DND-41 (cell line): ENCODE measurements around the gene MON1B.

Experiments used
- ATAC-seq: fragments of 200-7000 bp; cut with Tn5 transposase; 3 replicates; pipeline ENCODE4 v1.9.1; 2021; ENCODE audit warnings: low read depth; ENCODE audit not compliant: insufficient read depth
- DNase-seq: peaks from one replicate; pipeline ENCODE4 v3.0.0-alpha.2; 2020
- H2AFZ ChIP-seq: 2 replicates; pipeline ENCODE4 v1.6.0; 2012; ENCODE audit warnings: low read depth, low read length
- H3K27ac ChIP-seq: 2 replicates; pipeline ENCODE4 v1.5.1; 2012; ENCODE audit warnings: low read length, inconsistent platforms
- H3K27me3 ChIP-seq: fragments of 200-600 bp; sonication (generic); 2 replicates; pipeline ENCODE4 v1.6.0; 2012; ENCODE audit warnings: low read length, mild to moderate bottlenecking, inconsistent platforms; ENCODE audit not compliant: insufficient read depth, poor library complexity
- H3K36me3 ChIP-seq: 2 replicates; pipeline ENCODE4 v1.5.1; 2012; ENCODE audit warnings: low read length, inconsistent platforms; ENCODE audit not compliant: insufficient read depth
- H3K4me1 ChIP-seq: 2 replicates; pipeline ENCODE4 v1.5.1; 2012; ENCODE audit warnings: mild to moderate bottlenecking, low read length; ENCODE audit not compliant: insufficient read depth
- H3K4me2 ChIP-seq: 2 replicates; pipeline ENCODE4 v1.6.0; 2012; ENCODE audit warnings: mild to moderate bottlenecking, moderate library complexity, low read length, inconsistent platforms; ENCODE audit not compliant: insufficient read depth
- H3K4me3 ChIP-seq, 2 experiments: fragments of 200-600 bp in 1 of 2; shearing (Covaris generic) in 1 of 2; 2 replicates each; pipeline ENCODE4 v1.5.1; 2012 to 2016; ENCODE audit warnings: inconsistent platforms in 2 of 2, low read length in 2 of 2, mild to moderate bottlenecking in 2 of 2, low read depth in 1 of 2, moderate library complexity in 1 of 2
- H3K79me2 ChIP-seq: 2 replicates; pipeline ENCODE4 v1.6.0; 2012; ENCODE audit warnings: low read length, inconsistent platforms; ENCODE audit not compliant: insufficient read depth
- H3K9ac ChIP-seq: 2 replicates; pipeline ENCODE4 v1.6.0; 2012; ENCODE audit warnings: low read depth, mild to moderate bottlenecking, inconsistent platforms, low read length, moderate library complexity
- H3K9me3 ChIP-seq: 2 replicates; pipeline ENCODE4 v1.5.1; 2012; ENCODE audit warnings: low read length, moderate library complexity, mild to moderate bottlenecking, inconsistent platforms; ENCODE audit not compliant: insufficient read depth, severe bottlenecking
- H4K20me1 ChIP-seq: 2 replicates; pipeline ENCODE4 v1.6.0; 2012; ENCODE audit warnings: low read length; ENCODE audit not compliant: insufficient read depth
- EZH2 ChIP-seq: IDR thresholded peaks from 3 replicates; pipeline ENCODE4 v1.6.1; 2012; ENCODE audit warnings: borderline replicate concordance, low read depth, mild to moderate bottlenecking, moderate library complexity, low read length, inconsistent platforms; ENCODE audit not compliant: severe bottlenecking
- TF ChIP-seq, protein P1 (sequence below): IDR thresholded peaks from 2 replicates; pipeline ENCODE4 v1.5.1; 2012; ENCODE audit warnings: borderline replicate concordance, low read length, moderate library complexity, mild to moderate bottlenecking; ENCODE audit not compliant: poor library complexity, severe bottlenecking; ENCODE audit errors: extremely low read depth

The MON1B gene

DNA sequence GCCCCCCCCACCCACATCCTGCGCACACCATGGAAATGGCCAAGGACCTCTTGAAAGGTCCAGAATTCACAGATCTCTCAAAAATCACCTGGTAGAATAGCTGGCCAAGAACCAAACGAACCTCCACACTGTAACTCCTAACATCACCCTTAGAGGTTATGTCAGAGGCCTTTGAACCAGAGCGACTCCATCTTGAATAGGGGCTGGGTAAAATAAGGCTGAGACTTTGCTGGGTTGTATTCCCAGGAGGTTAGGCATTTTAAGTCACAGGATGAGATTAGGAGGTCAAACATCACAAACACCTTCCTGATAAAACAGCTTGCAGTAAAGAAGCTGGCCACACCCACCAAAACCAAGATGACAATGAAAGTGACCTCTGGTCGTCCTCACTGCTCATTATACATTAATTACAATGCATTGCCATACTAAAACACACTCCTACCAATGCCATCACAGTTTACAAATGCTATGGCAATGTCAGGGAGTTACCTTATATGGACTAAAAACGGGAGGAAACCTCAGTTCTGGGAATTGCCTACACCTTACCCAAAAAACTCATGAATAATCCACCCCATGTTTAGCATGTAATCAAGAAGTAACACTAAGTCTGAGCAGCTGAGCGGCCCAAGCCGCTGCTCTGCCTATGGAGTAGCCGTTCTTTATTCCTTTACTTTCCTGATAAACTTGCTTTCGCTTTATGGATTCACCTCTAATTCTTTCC, 43.0 kb downstream of the MON1B start:
- Histone ChIP-seq H3K9ac (no peak overlapping the region), H3K27ac (no peak overlapping the region), H3K79me2 (no peaks in the 10 kb centered on the region), H3K4me3 (no peak overlapping the region), H3K27me3 (no peaks in the 10 kb centered on the region), H2AFZ (no peak overlapping the region), H3K9me3 (no peaks in the 10 kb centered on the region), H4K20me1 (no peaks in the 10 kb centered on the region), H3K4me1 (peaks cover 3% of the 10 kb centered on the region; the same call in 1 of the 2 replicates), H3K36me3 (no peaks in the 10 kb centered on the region), H3K4me2 (no peak overlapping the region)
- DNase-seq (no peak), ATAC-seq (no peak)
- TF ChIP-seq, protein P1, sequence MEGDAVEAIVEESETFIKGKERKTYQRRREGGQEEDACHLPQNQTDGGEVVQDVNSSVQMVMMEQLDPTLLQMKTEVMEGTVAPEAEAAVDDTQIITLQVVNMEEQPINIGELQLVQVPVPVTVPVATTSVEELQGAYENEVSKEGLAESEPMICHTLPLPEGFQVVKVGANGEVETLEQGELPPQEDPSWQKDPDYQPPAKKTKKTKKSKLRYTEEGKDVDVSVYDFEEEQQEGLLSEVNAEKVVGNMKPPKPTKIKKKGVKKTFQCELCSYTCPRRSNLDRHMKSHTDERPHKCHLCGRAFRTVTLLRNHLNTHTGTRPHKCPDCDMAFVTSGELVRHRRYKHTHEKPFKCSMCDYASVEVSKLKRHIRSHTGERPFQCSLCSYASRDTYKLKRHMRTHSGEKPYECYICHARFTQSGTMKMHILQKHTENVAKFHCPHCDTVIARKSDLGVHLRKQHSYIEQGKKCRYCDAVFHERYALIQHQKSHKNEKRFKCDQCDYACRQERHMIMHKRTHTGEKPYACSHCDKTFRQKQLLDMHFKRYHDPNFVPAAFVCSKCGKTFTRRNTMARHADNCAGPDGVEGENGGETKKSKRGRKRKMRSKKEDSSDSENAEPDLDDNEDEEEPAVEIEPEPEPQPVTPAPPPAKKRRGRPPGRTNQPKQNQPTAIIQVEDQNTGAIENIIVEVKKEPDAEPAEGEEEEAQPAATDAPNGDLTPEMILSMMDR, result no peak
- no peak for TF ChIP-seq EZH2

- H3K4me3 ChIP-seq, result no peak overlapping the region
- H3K79me2 ChIP-seq, result no peaks in the 10 kb centered on the region
- no peak overlapping the region for H3K9ac ChIP-seq
- H3K27me3 ChIP-seq, result no peaks in the 10 kb centered on the region
- TF ChIP-seq, protein P1, result no peak
- no peak for TF ChIP-seq EZH2
- DNase-seq (no peak), ATAC-seq (no peak)
- no peak overlapping the region for H3K4me2 ChIP-seq
- no peak overlapping the region for H2AFZ ChIP-seq
- no peaks in the 10 kb centered on the region for H3K9me3 ChIP-seq
- H3K27ac ChIP-seq, result no peak overlapping the region
- no peaks in the 10 kb centered on the region for H4K20me1 ChIP-seq
- peaks cover 3% of the 10 kb centered on the region; the same call in 1 of the 2 replicates for H3K4me1 ChIP-seq
- H3K36me3 ChIP-seq, result no peaks in the 10 kb centered on the region
These were observed 43.6 kb downstream of the MON1B start for GRCh38 chr16:77234611-77235010.

DNA sequence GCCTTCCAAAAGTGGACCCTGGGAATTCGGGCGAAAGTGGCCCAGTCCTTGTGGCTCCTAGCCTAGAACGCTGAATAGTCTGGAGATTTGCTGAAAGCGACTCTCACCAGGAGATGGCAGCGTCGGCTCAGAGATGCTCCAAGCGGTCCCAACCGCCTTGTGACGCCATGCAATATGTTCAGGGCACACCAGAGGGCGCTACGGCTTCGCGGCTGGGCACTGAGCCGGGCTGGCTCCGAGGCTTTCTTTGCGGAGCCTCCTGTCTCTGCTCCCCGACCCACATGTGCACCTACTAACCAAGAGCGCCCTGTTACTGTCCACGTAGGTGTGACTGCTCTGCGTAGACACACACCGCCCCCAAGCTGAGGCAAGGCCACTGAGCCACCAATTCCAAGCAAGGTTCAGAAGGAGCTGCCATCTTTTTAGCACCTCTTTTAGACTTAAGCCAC, 45.1 kb downstream of the MON1B start:
- Histone ChIP-seq H3K27me3 (no peaks in the 10 kb centered on the region), H3K9me3 (no peaks in the 10 kb centered on the region), H3K4me3 (no peak overlapping the region), H4K20me1 (no peaks in the 10 kb centered on the region), H3K4me1 (peaks cover 3% of the 10 kb centered on the region; the same call in 1 of the 2 replicates), H3K79me2 (no peaks in the 10 kb centered on the region), H3K36me3 (no peaks in the 10 kb centered on the region), H3K27ac (no peak overlapping the region), H3K4me2 (peak overlapping the region; percentile 44; the same call in 1 of the 2 replicates), H3K9ac (no peak overlapping the region), H2AFZ (peak overlapping the region; percentile 56)
- ATAC-seq (peak; percentile 98), DNase-seq (peak; percentile 85)
- TF ChIP-seq, protein P1, result peak; percentile 99
- TF ChIP-seq EZH2, result no peak
